HG03460 (cell line): ENCODE measurements around the gene CACHD1.
"Not testable (repeated sequence)": the region's sequence is repeated elsewhere in the genome, so short reads cannot be mapped to it uniquely, and the experiment has no call there.

Source experiments
- ATAC-seq: cut with Tn5 transposase; IDR thresholded peaks from one replicate; pipeline ENCODE4 v1.9.1; 2021; ENCODE audit not compliant: unreplicated experiment

Gene CACHD1

GRCh38 chr1:64495878-64496277 lies 25.9 kb downstream of the CACHD1 start:
- no peak for ATAC-seq

GRCh38 chr1:64496606-64497005 lies 26.7 kb downstream of the CACHD1 start:
- no peak for ATAC-seq

- no peak for ATAC-seq
Measured at GRCh38 chr1:64497088-64497883, 27.4 kb downstream of the CACHD1 start.

- no peak for ATAC-seq
Measured at GRCh38 chr1:64498325-64498724, 28.4 kb downstream of the CACHD1 start.

GRCh38 chr1:64499011-64499410 lies 29.1 kb downstream of the CACHD1 start:
- ATAC-seq: no peak

GRCh38 chr1:64499966-64500365 lies 30.0 kb downstream of the CACHD1 start:
- no peak for ATAC-seq

- ATAC-seq: no peak
Measured at GRCh38 chr1:64502083-64502482, 32.2 kb downstream of the CACHD1 start.

GRCh38 chr1:64502931-64503330 lies 33.0 kb downstream of the CACHD1 start:
- no peak for ATAC-seq

GRCh38 chr1:64505232-64505943 lies 35.5 kb downstream of the CACHD1 start:
- ATAC-seq: no peak

- no peak for ATAC-seq
Measured at GRCh38 chr1:64505944-64506655, 36.2 kb downstream of the CACHD1 start.

GRCh38 chr1:64508629-64509028 lies 38.7 kb downstream of the CACHD1 start:
- no peak for ATAC-seq

- ATAC-seq: no peak
Measured at GRCh38 chr1:64511044-64511443, 41.1 kb downstream of the CACHD1 start.

GRCh38 chr1:64512206-64512605 lies 42.3 kb downstream of the CACHD1 start:
- not testable (repeated sequence) for ATAC-seq

- no peak for ATAC-seq
Measured at GRCh38 chr1:64513545-64513944, 43.6 kb downstream of the CACHD1 start.

GRCh38 chr1:64514197-64514765 lies 44.4 kb downstream of the CACHD1 start:
- no peak for ATAC-seq

- no peak for ATAC-seq
Measured at GRCh38 chr1:64515427-64515826, 45.5 kb downstream of the CACHD1 start.

GRCh38 chr1:64516301-64516700 lies 46.4 kb downstream of the CACHD1 start:
- no peak for ATAC-seq

- ATAC-seq: no peak
Measured at GRCh38 chr1:64516803-64517568, 47.1 kb downstream of the CACHD1 start.

GRCh38 chr1:64517640-64518039 lies 47.7 kb downstream of the CACHD1 start:
- no peak for ATAC-seq

- ATAC-seq: no peak
Measured at GRCh38 chr1:64518692-64519481, 49.0 kb downstream of the CACHD1 start.
